GM23338 (cell line): Measurements from ENCODE around the gene KLHL25.
A peak's percentile ranks its signal among the peaks of the same experiment; 100 is the strongest.

Source experiments
- CREB1 ChIP-seq: fragments of 250-450 bp; sonication (Bioruptor Pico); IDR thresholded peaks from 2 replicates; pipeline ENCODE4 v1.5.0; 2020; ENCODE audit warnings: low read depth, mild to moderate bottlenecking, moderate library complexity
- EZH2 ChIP-seq: fragments of 200-600 bp; sonication (generic); IDR thresholded peaks from one replicate; pipeline ENCODE4 v1.8.0; 2017; ENCODE audit warnings: antibody characterized with exemption, mild to moderate bottlenecking, low read depth; ENCODE audit not compliant: unreplicated experiment
- EZH2phosphoT487 ChIP-seq: fragments of 200-600 bp; sonication (generic); IDR thresholded peaks from one replicate; pipeline ENCODE4 v1.8.1; 2018; ENCODE audit warnings: antibody characterized with exemption; ENCODE audit not compliant: unreplicated experiment
- JUNB ChIP-seq: IDR thresholded peaks from one replicate; pipeline ENCODE4 v1.6.1; 2016; ENCODE audit warnings: antibody characterized with exemption; ENCODE audit not compliant: unreplicated experiment
- POLR2AphosphoS5 ChIP-seq: IDR thresholded peaks from 2 replicates; pipeline ENCODE4 v1.6.1; 2016; ENCODE audit warnings: antibody characterized with exemption, low read depth
- ZNF114 ChIP-seq: fragments of 250-450 bp; sonication (Bioruptor Pico); IDR thresholded peaks from 2 replicates; pipeline ENCODE4 v1.5.0; 2020; ENCODE audit warnings: mild to moderate bottlenecking, moderate library complexity
- TF ChIP-seq, protein P1 (sequence below), 2 experiments: fragments of 200-600 bp in 1 of 2; sonication (generic) in 1 of 2; conservative IDR thresholded peaks; 2 replicates each; pipeline versions ENCODE4 v1.5.1 to v1.6.1; 2016 to 2017; ENCODE audit warnings: antibody characterized with exemption in 2 of 2, low read depth in 2 of 2, mild to moderate bottlenecking in 2 of 2, moderate library complexity in 1 of 2
- TF ChIP-seq, protein P2 (sequence below): IDR thresholded peaks from one replicate; pipeline ENCODE4 v1.6.1; 2018; ENCODE audit warnings: antibody characterized with exemption; ENCODE audit not compliant: unreplicated experiment

DNA sequence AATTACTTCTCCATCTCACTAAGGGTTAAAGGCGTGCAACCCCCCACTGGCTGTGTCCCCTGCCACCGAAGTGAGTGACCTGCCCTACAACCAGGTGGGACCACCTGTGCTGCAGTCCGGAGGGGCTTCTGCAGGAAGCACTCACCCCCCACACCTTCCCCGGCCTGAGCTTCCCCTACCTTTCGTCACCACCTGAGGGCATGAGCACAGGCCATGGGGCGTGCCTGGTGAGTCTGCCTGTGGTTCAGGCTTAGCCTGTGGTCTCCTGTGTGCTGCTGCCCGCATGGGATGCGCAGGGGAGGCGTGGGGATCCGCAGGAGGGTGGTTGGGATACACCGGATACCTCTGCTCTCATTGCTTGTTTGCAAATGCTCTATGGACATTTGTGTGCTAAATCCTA, 46.0 kb downstream of the KLHL25 start:
- TF ChIP-seq EZH2: no peak
- 0 out of 2 replicates have a peak, but pooled peaks have one; percentile 33 for TF ChIP-seq POLR2AphosphoS5
- no peak for TF ChIP-seq EZH2phosphoT487
- TF ChIP-seq JUNB: no peak
- TF ChIP-seq, protein P1, sequence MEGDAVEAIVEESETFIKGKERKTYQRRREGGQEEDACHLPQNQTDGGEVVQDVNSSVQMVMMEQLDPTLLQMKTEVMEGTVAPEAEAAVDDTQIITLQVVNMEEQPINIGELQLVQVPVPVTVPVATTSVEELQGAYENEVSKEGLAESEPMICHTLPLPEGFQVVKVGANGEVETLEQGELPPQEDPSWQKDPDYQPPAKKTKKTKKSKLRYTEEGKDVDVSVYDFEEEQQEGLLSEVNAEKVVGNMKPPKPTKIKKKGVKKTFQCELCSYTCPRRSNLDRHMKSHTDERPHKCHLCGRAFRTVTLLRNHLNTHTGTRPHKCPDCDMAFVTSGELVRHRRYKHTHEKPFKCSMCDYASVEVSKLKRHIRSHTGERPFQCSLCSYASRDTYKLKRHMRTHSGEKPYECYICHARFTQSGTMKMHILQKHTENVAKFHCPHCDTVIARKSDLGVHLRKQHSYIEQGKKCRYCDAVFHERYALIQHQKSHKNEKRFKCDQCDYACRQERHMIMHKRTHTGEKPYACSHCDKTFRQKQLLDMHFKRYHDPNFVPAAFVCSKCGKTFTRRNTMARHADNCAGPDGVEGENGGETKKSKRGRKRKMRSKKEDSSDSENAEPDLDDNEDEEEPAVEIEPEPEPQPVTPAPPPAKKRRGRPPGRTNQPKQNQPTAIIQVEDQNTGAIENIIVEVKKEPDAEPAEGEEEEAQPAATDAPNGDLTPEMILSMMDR (conservative IDR thresholded peaks at IDR 0.05; ENCODE audit: low read depth in 2 of 2): peak; percentile 40 to 59
- no peak for TF ChIP-seq CREB1 (CRISPR knock-in tag)
- TF ChIP-seq, protein P2, sequence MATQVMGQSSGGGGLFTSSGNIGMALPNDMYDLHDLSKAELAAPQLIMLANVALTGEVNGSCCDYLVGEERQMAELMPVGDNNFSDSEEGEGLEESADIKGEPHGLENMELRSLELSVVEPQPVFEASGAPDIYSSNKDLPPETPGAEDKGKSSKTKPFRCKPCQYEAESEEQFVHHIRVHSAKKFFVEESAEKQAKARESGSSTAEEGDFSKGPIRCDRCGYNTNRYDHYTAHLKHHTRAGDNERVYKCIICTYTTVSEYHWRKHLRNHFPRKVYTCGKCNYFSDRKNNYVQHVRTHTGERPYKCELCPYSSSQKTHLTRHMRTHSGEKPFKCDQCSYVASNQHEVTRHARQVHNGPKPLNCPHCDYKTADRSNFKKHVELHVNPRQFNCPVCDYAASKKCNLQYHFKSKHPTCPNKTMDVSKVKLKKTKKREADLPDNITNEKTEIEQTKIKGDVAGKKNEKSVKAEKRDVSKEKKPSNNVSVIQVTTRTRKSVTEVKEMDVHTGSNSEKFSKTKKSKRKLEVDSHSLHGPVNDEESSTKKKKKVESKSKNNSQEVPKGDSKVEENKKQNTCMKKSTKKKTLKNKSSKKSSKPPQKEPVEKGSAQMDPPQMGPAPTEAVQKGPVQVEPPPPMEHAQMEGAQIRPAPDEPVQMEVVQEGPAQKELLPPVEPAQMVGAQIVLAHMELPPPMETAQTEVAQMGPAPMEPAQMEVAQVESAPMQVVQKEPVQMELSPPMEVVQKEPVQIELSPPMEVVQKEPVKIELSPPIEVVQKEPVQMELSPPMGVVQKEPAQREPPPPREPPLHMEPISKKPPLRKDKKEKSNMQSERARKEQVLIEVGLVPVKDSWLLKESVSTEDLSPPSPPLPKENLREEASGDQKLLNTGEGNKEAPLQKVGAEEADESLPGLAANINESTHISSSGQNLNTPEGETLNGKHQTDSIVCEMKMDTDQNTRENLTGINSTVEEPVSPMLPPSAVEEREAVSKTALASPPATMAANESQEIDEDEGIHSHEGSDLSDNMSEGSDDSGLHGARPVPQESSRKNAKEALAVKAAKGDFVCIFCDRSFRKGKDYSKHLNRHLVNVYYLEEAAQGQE: no peak
- no peak for TF ChIP-seq ZNF114
